ENCODE results near the gene KIF22.

- TF ChIP-seq POLR2AphosphoS5 (IDR thresholded peaks at IDR 0.05; ENCODE audit: low read depth, low read length) (no peak), POLR2A (IDR thresholded peaks at IDR 0.05; ENCODE audit: low read depth, low read length) (no peak)
Observed at GRCh38 chr16:29815032-29815721, 24.6 kb downstream of the KIF22 start.

Data from GM12892 (cell line).